Ascending aorta (tissue), 2 donors: Measurements from ENCODE around the gene VPS37B. TPM values are rescaled to one million over a fixed set of nuclear protein-coding genes. Genes with fewer than 3 reads are reported as not detected.
A peak's percentile ranks its signal among the peaks of the same experiment; 100 is the strongest.

ENCODE experiments used
- DNase-seq, 2 donors: peaks; one replicate each; pipeline ENCODE4 v3.0.0-alpha.2; 2019; ENCODE audit warnings: low spot score in 2 of 2
- H3K27ac ChIP-seq, 2 donors: fragments of 200-600 bp; sonication (generic); one replicate each; pipeline ENCODE4 v1.5.1; 2016 to 2017; ENCODE audit warnings: mild to moderate bottlenecking in 1 of 2
- H3K27me3 ChIP-seq: fragments of 200-600 bp; sonication (generic); one replicate; pipeline ENCODE4 v1.5.1; 2017
- H3K36me3 ChIP-seq, 2 donors: fragments of 200-600 bp; sonication (generic); one replicate each; pipeline ENCODE4 v1.5.1; 2016
- H3K4me1 ChIP-seq, 2 donors: fragments of 200-600 bp; sonication (generic); one replicate each; pipeline ENCODE4 v1.5.1; 2016 to 2017; ENCODE audit warnings: mild to moderate bottlenecking in 1 of 2
- H3K4me3 ChIP-seq, 2 donors: fragments of 200-600 bp; sonication (generic); one replicate each; pipeline ENCODE4 v1.5.1; 2016 to 2017; ENCODE audit warnings: mild to moderate bottlenecking in 1 of 2
- H3K9me3 ChIP-seq, 2 donors: fragments of 200-600 bp; sonication (generic); one replicate each; pipeline ENCODE4 v1.5.1; 2016
- intact Hi-C: fragments of 100-400 bp; cut with DNase I; formaldehyde crosslinking; loops from one replicate; pipeline ENCODE4 v1.15.1; 2023
- total RNA-seq: library from RNA; depleted of rRNA; stranded (reverse); fragments of >200 nt; gene quantifications from one replicate; pipeline ENCODE4 v1.1.0, GENCODE V29; 2016
- TF ChIP-seq, protein P1 (sequence below), 3 experiments: fragments of 200-600 bp in 2 of 3; fragments of 450-650 bp in 1 of 3; sonication (generic) in 2 of 3; IDR thresholded peaks; one replicate each; pipeline ENCODE4 v1.5.1; 2016 to 2019; ENCODE audit warnings: antibody characterized with exemption in 3 of 3, mild to moderate bottlenecking in 1 of 3, moderate library complexity in 1 of 3

VPS37B gene
- total RNA-seq, 1 donor from 2014 or later = 31.8 TPM

DNA sequence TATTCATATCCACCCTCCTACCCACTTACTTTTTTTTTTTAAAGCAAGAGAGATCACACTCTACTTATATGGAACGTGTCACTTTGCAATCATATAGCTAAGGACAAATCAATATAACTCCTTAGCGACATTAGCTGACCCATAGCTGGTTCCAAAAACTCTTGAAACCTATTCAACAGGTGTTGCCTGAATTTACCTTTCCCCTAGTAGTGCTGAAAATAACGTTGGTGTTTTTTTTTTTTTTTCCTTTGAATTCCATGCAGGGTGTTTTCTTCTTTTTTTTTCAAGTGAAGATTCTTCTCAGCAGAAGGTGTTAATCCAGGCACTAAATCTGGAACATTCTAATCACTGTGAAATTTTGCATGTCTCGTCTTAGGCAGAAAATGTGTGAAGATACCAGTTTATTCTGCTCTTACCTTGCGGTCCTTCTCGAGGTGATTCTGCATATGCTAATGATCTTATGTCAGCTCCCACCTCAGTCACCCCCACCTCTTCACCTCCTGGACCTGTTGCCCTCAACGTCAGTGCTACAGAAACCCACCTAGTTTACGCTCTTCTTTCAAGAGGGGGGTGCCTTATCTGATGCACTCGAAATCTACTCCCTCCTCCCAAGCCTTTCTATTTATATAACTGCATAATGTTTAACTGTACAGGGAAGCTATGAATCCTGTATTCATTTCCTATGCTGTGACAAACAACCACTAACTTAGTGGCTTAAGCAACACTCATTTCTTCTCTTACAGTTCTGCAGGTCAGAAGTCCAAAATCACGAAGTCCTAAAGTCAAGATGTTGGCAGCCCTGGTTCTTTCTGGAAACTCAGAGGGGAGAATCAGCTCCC is 7.1 kb upstream of the VPS37B start:
- H3K36me3 ChIP-seq = no peaks in the 10 kb centered on the region
- H3K27ac ChIP-seq = no peak overlapping the region
- H3K4me3 ChIP-seq = no peak overlapping the region
- H3K27me3 ChIP-seq = no peaks in the 10 kb centered on the region
- no peaks in the 10 kb centered on the region for H3K4me1 ChIP-seq
- DNase-seq = no peak
- TF ChIP-seq, protein P1, sequence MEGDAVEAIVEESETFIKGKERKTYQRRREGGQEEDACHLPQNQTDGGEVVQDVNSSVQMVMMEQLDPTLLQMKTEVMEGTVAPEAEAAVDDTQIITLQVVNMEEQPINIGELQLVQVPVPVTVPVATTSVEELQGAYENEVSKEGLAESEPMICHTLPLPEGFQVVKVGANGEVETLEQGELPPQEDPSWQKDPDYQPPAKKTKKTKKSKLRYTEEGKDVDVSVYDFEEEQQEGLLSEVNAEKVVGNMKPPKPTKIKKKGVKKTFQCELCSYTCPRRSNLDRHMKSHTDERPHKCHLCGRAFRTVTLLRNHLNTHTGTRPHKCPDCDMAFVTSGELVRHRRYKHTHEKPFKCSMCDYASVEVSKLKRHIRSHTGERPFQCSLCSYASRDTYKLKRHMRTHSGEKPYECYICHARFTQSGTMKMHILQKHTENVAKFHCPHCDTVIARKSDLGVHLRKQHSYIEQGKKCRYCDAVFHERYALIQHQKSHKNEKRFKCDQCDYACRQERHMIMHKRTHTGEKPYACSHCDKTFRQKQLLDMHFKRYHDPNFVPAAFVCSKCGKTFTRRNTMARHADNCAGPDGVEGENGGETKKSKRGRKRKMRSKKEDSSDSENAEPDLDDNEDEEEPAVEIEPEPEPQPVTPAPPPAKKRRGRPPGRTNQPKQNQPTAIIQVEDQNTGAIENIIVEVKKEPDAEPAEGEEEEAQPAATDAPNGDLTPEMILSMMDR (IDR thresholded peaks at IDR 0.05) = no peak
- intact Hi-C loops = no loop called here
- H3K9me3 ChIP-seq = no peaks in the 10 kb centered on the region

DNA sequence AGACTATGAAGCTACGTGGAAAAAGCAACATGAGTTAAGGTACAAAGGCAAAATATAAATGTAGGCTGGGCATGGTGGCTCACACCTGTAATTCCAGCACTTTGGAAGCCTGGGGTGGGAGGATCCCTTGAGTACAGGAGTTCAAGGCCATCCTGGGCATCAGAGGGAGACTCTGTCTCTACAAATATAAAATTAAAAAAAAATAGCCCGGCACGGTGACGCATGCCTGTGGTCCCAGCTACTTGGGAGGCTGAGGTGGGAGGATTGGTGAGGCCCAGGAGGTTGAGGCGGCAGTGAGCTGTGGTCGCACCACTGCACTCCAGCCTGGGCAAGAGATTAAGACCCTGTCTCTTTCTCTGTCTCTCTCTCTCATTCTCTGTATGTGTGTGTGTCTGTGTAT is 4.0 kb upstream of the VPS37B start:
- Histone ChIP-seq H3K4me1 (no peaks in the 10 kb centered on the region), H3K27me3 (no peaks in the 10 kb centered on the region), H3K36me3 (no peaks in the 10 kb centered on the region), H3K27ac (no peak overlapping the region), H3K9me3 (no peaks in the 10 kb centered on the region), H3K4me3 (no peak overlapping the region)
- intact Hi-C loops = loop anchor here (5.0 kb wide), 2 partner anchors 48 to 67 kb away; partner anchors contain the start of gene ABCB9
- TF ChIP-seq, protein P1 (IDR thresholded peaks at IDR 0.05) = no peak
- no peak for DNase-seq

DNA sequence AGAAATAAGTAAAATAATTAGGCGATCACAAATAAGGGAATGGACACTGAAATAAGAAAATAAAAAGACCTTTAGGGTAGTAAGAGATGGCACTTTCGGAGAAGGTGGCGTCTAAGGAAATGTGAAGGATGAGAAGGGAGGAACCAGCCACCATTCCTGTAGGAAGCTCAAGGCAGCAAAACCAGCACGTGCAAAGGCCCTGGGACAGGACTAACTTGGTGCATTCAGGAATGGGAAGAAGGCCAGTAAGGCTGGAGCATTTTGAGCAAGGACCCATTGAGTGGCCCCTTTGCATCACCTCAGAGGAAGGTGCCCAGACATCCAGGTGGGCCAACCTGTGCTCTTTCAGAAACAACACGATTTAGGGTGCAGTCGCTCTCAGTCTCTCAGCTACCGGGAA is 738 bp upstream of the VPS37B start:
- no peak for DNase-seq
- Histone ChIP-seq H3K4me3 (peak overlapping the region in 1 of 2 donors; percentile 89), H3K27ac (peak overlapping the region; percentile 84 to 94), H3K4me1 (peaks cover 0 to 23% of the 10 kb centered on the region in 2 donors), H3K9me3 (no peaks in the 10 kb centered on the region), H3K27me3 (no peaks in the 10 kb centered on the region), H3K36me3 (no peaks in the 10 kb centered on the region)
- TF ChIP-seq, protein P1 (IDR thresholded peaks at IDR 0.05) = no peak
- intact Hi-C loops = loop anchor here (2.0 to 5.0 kb wide), 3 partner anchors 44 to 71 kb away; partner anchors contain the start of gene ABCB9

DNA sequence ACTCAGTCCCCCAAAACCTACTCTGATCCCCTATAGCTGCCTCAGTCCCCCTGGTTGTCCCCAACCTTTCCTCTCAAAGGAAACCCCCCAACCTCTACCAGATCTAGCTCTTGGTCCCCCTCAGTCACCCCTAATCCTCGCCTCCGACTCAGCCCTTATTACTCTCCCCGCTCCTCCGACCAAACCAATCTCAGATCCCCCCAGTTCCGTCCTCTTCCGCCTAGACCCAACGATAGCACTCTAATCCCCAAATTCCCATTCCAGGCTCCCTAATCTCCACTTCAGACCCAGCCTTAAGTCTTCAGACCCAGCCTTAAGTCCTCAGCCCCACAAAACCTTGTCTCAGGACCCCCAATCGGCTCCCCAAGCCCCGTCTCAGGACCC is 612 bp downstream of the VPS37B start:
- Histone ChIP-seq H3K36me3 (no peaks in the 10 kb centered on the region), H3K9me3 (no peaks in the 10 kb centered on the region), H3K4me3 (peak overlapping the region; percentile 89 to 98), H3K4me1 (peaks cover 0 to 35% of the 10 kb centered on the region in 2 donors), H3K27ac (peak overlapping the region; percentile 84 to 94), H3K27me3 (no peaks in the 10 kb centered on the region)
- intact Hi-C loops = loop anchor here (5.0 kb wide), 2 partner anchors 43 to 72 kb away; partner anchors contain the start of gene ABCB9
- no peak for DNase-seq
- TF ChIP-seq, protein P1 (IDR thresholded peaks at IDR 0.05) = no peak

DNA sequence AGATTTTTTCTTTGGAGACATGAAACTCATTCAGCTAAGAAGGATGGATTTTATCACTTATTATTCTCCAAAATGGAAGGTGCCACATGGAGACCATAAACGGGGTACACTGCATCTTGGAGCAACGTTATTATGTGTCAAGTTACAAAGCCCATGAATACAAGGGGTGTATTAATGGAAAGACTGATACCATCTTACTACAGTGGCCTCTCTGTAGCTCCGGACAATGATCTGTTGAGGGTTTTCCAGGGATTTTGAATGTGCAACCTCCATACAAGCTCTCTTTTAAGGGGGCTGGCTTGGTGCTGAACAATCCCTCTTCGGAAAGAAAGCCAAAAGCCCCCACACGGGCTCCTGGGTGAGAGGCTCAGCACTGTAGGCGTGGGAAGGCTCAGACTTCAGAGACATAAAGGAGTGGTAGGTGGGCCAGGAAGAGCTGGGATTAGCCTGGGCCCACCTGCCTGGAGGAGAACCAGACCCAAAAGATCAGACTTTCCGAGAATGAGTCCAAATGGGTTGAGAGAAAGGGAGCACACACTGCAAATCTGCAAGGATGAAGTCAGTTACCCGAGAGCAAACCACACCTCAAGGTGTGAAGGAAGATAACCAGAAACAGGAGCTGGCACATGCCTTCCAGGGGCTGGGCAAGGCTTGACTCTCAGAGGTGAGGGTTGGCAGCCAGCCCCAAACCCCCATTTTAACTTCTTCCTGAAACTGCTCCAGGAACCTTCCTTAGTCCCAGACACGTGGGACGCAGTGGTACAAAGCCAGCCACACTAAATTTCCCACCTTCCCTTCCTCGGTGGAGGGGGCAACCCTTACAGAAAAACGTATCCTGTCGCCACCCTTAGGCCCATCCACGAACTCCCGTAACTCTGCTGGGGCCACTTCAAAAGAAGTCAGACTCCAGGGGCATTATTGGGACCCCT is 1.5 kb downstream of the VPS37B start:
- no peaks in the 10 kb centered on the region for H3K27me3 ChIP-seq
- H3K4me3 ChIP-seq = peak overlapping the region; percentile 89 to 98
- H3K4me1 ChIP-seq = peaks cover 0 to 42% of the 10 kb centered on the region in 2 donors
- TF ChIP-seq, protein P1 (IDR thresholded peaks at IDR 0.05) = no peak
- H3K27ac ChIP-seq = peak overlapping the region; percentile 84 to 94
- no peaks in the 10 kb centered on the region for H3K9me3 ChIP-seq
- no peaks in the 10 kb centered on the region for H3K36me3 ChIP-seq
- intact Hi-C loops = loop anchor here (5.0 kb wide), 2 partner anchors 42 to 73 kb away; partner anchors contain the start of gene ABCB9
- DNase-seq = peak in 1 of 2 donors; percentile 64
